ENCODE measurements around the gene ITGA2. TPM values are rescaled to one million over a fixed set of nuclear protein-coding genes. Genes with fewer than 3 reads are reported as not detected.

ITGA2 gene
- total RNA-seq, 4 donors from 2014 or later, result 5.0 to 22.5 (median 17.4) TPM

DNA sequence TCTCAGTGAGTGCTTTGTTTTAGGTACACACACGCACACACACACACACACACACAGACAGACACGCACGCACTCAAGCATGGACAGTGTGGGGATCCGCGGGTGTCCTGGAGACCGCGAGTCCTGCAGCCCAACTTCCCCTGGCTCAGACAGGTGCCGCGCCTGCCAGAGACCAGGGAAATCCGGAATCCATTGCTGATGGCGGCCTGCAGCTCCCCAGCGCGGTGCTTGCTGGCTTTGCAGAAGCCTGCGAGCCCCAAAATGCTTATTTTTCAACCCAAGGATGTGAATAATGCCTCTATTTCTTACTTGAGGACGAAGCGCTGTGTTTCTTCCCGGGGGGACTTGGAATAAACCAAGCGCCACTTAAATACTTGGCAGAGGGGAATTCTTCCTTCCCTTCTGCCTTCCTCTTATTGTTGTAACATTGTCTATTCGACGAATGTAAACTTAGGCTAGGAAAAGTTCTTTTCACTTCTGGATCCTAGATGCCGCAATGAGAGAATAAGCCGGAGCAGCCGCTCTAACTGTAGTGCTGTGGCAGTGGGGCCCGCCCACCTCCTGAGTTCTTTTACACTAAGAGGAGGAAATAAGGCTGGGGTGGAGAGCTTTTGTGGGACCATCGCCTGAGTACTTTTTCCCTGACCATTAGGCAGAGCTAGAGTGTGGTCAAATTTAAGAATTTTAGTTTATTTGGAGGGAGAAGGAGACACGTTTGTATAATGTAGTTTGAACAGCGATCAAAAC lies 802 bp downstream of the ITGA2 start:
- peak in 2 of 3 donors; percentile 61 to 74 for DNase-seq
- Histone ChIP-seq H3K36me3 (no peaks in the 10 kb centered on the region), H3K27me3 (no peaks in the 10 kb centered on the region), H3K4me1 (peaks cover 0 to 10% (median 0%) of the 10 kb centered on the region in 4 donors), H3K4me3 (peak overlapping the region; percentile 46 to 78 (median 60)), H3K27ac (peak overlapping the region in 3 of 4 donors; percentile 41 to 87 (median 81)), H3K9me3 (no peaks in the 10 kb centered on the region)
- TF ChIP-seq, protein P1, sequence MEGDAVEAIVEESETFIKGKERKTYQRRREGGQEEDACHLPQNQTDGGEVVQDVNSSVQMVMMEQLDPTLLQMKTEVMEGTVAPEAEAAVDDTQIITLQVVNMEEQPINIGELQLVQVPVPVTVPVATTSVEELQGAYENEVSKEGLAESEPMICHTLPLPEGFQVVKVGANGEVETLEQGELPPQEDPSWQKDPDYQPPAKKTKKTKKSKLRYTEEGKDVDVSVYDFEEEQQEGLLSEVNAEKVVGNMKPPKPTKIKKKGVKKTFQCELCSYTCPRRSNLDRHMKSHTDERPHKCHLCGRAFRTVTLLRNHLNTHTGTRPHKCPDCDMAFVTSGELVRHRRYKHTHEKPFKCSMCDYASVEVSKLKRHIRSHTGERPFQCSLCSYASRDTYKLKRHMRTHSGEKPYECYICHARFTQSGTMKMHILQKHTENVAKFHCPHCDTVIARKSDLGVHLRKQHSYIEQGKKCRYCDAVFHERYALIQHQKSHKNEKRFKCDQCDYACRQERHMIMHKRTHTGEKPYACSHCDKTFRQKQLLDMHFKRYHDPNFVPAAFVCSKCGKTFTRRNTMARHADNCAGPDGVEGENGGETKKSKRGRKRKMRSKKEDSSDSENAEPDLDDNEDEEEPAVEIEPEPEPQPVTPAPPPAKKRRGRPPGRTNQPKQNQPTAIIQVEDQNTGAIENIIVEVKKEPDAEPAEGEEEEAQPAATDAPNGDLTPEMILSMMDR (IDR thresholded peaks at IDR 0.05), result peak in 3 of 6 experiments; percentile 29 to 48 (median 36)
- TF ChIP-seq POLR2A (IDR thresholded peaks at IDR 0.05), result no peak

DNA sequence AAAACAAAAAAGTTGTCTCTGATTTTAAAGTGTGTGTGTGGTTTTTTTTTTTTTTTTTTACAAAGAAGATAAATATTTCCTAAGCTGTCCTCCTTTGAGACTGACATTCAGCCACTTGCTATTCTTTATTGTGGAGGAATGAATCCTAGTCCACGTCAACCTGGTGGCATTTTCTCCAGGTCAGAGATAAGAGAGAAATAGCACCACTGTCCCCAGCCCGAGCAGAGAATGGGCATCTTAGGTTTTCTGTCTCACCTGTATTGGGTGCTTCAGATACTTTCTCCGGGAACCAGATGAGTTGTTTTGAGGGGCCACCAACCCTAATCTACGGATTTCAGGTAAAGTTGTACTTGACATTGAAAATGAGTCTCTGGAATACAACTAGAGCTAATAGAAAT lies 1.4 kb downstream of the ITGA2 start:
- Histone ChIP-seq H3K4me1 (peaks cover 0 to 10% (median 0%) of the 10 kb centered on the region in 4 donors), H3K36me3 (no peaks in the 10 kb centered on the region), H3K4me3 (peak overlapping the region in 2 of 4 donors; percentile 62 to 78), H3K27me3 (no peaks in the 10 kb centered on the region), H3K9me3 (no peaks in the 10 kb centered on the region), H3K27ac (peak overlapping the region in 1 of 4 donors; percentile 41)
- no peak for DNase-seq
- TF ChIP-seq, protein P1 (IDR thresholded peaks at IDR 0.05), result no peak
- no peak for TF ChIP-seq POLR2A (IDR thresholded peaks at IDR 0.05)

DNA sequence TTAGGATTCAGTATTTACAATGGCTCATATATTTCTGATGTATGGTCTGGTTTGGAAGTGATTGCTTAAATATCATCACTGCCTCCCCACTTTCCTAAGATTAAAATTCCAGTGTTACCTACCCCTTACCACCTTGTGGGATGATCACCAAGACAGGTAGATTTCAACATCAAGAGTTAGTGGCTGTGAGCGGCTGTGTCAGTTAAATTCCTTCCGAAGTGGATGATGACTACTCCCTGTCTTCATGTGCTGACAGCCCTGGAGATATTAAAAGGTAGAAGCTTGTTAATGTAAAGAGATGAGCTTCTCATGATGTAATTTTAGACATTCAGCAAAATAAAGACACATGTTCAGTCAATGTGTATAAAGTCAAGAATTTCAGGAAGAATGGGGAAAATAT lies 4.2 kb downstream of the ITGA2 start:
- no peak overlapping the region for H3K27ac ChIP-seq
- no peaks in the 10 kb centered on the region for H3K36me3 ChIP-seq
- TF ChIP-seq, protein P1 (IDR thresholded peaks at IDR 0.05), result no peak
- TF ChIP-seq POLR2A (IDR thresholded peaks at IDR 0.05), result no peak
- H3K27me3 ChIP-seq, result no peaks in the 10 kb centered on the region
- DNase-seq, result no peak
- no peak overlapping the region for H3K4me3 ChIP-seq
- no peaks in the 10 kb centered on the region for H3K9me3 ChIP-seq
- peaks cover 0 to 10% (median 0%) of the 10 kb centered on the region in 4 donors for H3K4me1 ChIP-seq

DNA sequence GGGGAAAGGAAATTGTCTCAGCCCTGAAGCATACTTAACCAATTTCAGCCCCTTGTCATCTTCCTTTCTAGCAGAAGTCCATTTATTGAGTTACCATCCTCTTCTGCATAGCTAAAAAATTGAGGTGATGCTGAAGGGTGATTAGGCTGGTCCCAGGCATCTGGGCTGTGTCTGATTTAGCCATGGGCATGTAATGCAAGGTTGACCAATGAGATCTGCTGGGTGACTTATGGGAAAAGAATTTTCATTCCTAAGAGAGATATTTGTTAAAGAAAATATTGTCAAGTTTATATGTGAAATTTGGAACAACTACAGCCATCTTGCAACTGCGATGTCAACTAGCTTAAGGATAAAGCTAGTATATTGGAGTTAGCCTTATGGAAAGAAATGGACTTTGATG lies 5.1 kb downstream of the ITGA2 start:
- Histone ChIP-seq H3K4me1 (peaks cover 0 to 4% (median 0%) of the 10 kb centered on the region in 4 donors), H3K9me3 (no peaks in the 10 kb centered on the region), H3K27ac (no peak overlapping the region), H3K27me3 (no peaks in the 10 kb centered on the region), H3K4me3 (no peak overlapping the region), H3K36me3 (no peaks in the 10 kb centered on the region)
- no peak for DNase-seq
- TF ChIP-seq, protein P1 (IDR thresholded peaks at IDR 0.05), result no peak
- TF ChIP-seq POLR2A (IDR thresholded peaks at IDR 0.05), result no peak

DNA sequence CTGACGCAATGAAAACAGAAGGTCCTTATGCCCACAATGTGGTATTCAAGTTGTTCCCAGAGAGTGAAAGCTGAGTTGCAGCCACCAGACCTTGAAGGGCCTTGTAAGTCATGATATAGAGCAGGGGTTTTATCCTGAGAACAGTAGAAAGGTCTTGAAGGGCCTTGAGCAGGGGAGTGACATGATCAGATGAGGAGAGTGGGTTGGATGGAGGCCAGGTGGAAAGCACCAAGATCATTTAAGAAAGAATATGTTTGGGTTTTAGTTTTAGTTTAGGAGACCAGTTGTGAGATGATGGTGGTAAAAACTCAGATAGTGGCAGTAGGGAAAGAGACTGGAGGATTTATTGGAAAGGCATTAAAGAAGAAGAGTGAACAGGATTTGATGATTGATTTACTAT lies 5.9 kb downstream of the ITGA2 start:
- no peak for DNase-seq
- no peak for TF ChIP-seq POLR2A (IDR thresholded peaks at IDR 0.05)
- Histone ChIP-seq H3K27me3 (no peaks in the 10 kb centered on the region), H3K9me3 (no peaks in the 10 kb centered on the region), H3K36me3 (no peaks in the 10 kb centered on the region), H3K4me3 (no peak overlapping the region), H3K4me1 (peaks cover 0 to 4% (median 0%) of the 10 kb centered on the region in 4 donors), H3K27ac (no peak overlapping the region)

DNA sequence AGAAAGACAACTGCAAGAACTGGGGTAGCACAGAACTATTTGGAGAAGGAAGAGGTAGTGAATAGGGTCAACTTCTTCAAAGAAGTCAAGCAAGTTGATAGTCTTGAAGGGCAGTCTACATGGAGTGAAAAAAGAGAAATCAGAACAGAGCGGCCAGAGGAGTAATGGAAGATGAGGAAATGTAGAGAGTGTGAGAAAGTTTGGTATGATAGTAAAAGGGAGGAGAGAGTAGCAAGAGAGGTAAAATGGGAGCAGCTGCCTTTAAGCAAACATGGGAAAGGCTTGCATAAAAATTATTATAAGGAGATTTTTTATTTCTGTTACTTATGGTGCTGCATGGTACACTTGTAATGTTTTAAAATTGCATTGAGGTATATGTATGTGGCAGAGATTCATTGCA lies 6.8 kb downstream of the ITGA2 start:
- TF ChIP-seq POLR2A (IDR thresholded peaks at IDR 0.05), result no peak
- TF ChIP-seq, protein P1 (IDR thresholded peaks at IDR 0.05), result no peak
- no peaks in the 10 kb centered on the region for H3K27me3 ChIP-seq
- H3K27ac ChIP-seq, result no peak overlapping the region
- H3K36me3 ChIP-seq, result no peaks in the 10 kb centered on the region
- no peak for DNase-seq
- peaks cover 0 to 4% (median 0%) of the 10 kb centered on the region in 4 donors for H3K4me1 ChIP-seq
- no peaks in the 10 kb centered on the region for H3K9me3 ChIP-seq
- H3K4me3 ChIP-seq, result no peak overlapping the region

Measured in Peyer's patch (tissue), 4 donors.